SK-N-SH treated with all-trans-retinoic acid at 6 μM for 48 hours (cell line): ENCODE measurements around the gene RAD51B.
A peak's percentile ranks its signal among the peaks of the same experiment; 100 is the strongest.

Source experiments
- ATAC-seq: fragments of 200-7000 bp; cut with Tn5 transposase; 3 replicates; pipeline ENCODE4 v1.9.1; 2020; ENCODE audit warnings: mild to moderate bottlenecking, moderate library complexity
- ARNTL ChIP-seq: fragments of 450-650 bp; formaldehyde crosslinking; IDR thresholded peaks from 2 replicates; pipeline ENCODE4 v1.5.0; 2020; ENCODE audit warnings: low read depth, mild to moderate bottlenecking, moderate library complexity, borderline replicate concordance
- BACH2 ChIP-seq: fragments of 250-450 bp; sonication (Bioruptor Pico); IDR thresholded peaks from 2 replicates; pipeline ENCODE4 v1.9.0; 2021; ENCODE audit warnings: mild to moderate bottlenecking, borderline replicate concordance
- CSDC2 ChIP-seq: fragments of 250-450 bp; sonication (Bioruptor Pico); IDR thresholded peaks from 2 replicates; pipeline ENCODE4 v1.5.0; 2020; ENCODE audit warnings: mild to moderate bottlenecking, moderate library complexity
- CSRNP3 ChIP-seq: fragments of 250-450 bp; sonication (Bioruptor Pico); IDR thresholded peaks from 2 replicates; pipeline ENCODE4 v1.5.1; 2021; ENCODE audit warnings: mild to moderate bottlenecking, moderate library complexity
- ESRRG ChIP-seq: fragments of 250-450 bp; sonication (Bioruptor Pico); IDR thresholded peaks from 2 replicates; pipeline ENCODE4 v1.6.1; 2021; ENCODE audit warnings: mild to moderate bottlenecking
- GLIS3 ChIP-seq: fragments of 250-450 bp; sonication (Bioruptor Pico); IDR thresholded peaks from 2 replicates; pipeline ENCODE4 v1.5.0; 2020; ENCODE audit warnings: mild to moderate bottlenecking, moderate library complexity
- ISL1 ChIP-seq: fragments of 250-450 bp; sonication (Bioruptor Pico); IDR thresholded peaks from 2 replicates; pipeline ENCODE4 v2.1.2; 2022; ENCODE audit warnings: mild to moderate bottlenecking, moderate library complexity
- OSR1 ChIP-seq: fragments of 250-450 bp; sonication (Bioruptor Pico); IDR thresholded peaks from 2 replicates; pipeline ENCODE4 v1.8.0; 2022; ENCODE audit warnings: moderate library complexity, mild to moderate bottlenecking, inconsistent platforms
- POU6F1 ChIP-seq: fragments of 250-450 bp; sonication (Bioruptor Pico); IDR thresholded peaks from 2 replicates; pipeline ENCODE4 v1.8.0; 2021; ENCODE audit warnings: low read depth, mild to moderate bottlenecking, moderate library complexity, borderline replicate concordance
- PPARA ChIP-seq: fragments of 250-450 bp; sonication (Bioruptor Pico); IDR thresholded peaks from 2 replicates; pipeline ENCODE4 v1.5.0; 2020; ENCODE audit warnings: mild to moderate bottlenecking, borderline replicate concordance
- RARB ChIP-seq: fragments of 250-450 bp; sonication (Bioruptor Pico); IDR thresholded peaks from 2 replicates; pipeline ENCODE4 v1.8.0; 2021; ENCODE audit warnings: mild to moderate bottlenecking, moderate library complexity
- SNAI2 ChIP-seq: fragments of 250-450 bp; sonication (Bioruptor Pico); IDR thresholded peaks from 2 replicates; pipeline ENCODE4 v1.5.0; 2020; ENCODE audit warnings: mild to moderate bottlenecking, moderate library complexity
- TCF4 ChIP-seq: fragments of 250-450 bp; sonication (Bioruptor Pico); IDR thresholded peaks from 2 replicates; pipeline ENCODE4 v1.8.0; 2021; ENCODE audit warnings: mild to moderate bottlenecking, moderate library complexity, borderline replicate concordance
- TOX ChIP-seq: fragments of 250-450 bp; sonication (Bioruptor Pico); IDR thresholded peaks from 2 replicates; pipeline ENCODE4 v1.8.0; 2021; ENCODE audit warnings: mild to moderate bottlenecking, moderate library complexity, borderline replicate concordance
- TSHZ2 ChIP-seq: fragments of 250-450 bp; sonication (Bioruptor Pico); IDR thresholded peaks from 2 replicates; pipeline ENCODE4 v1.5.0; 2020; ENCODE audit warnings: mild to moderate bottlenecking, moderate library complexity
- ZC3H10 ChIP-seq: fragments of 250-450 bp; sonication (Bioruptor Pico); IDR thresholded peaks from 2 replicates; pipeline ENCODE4 v1.5.1; 2021; ENCODE audit warnings: mild to moderate bottlenecking, moderate library complexity
- ZFP3 ChIP-seq: fragments of 250-450 bp; sonication (Bioruptor Pico); IDR thresholded peaks from 2 replicates; pipeline ENCODE4 v1.5.0; 2020; ENCODE audit warnings: mild to moderate bottlenecking, moderate library complexity
- ZFP30 ChIP-seq: fragments of 450-650 bp; formaldehyde crosslinking; IDR thresholded peaks from 2 replicates; pipeline ENCODE4 v1.5.0; 2022; ENCODE audit warnings: mild to moderate bottlenecking, moderate library complexity
- ZNF565 ChIP-seq: fragments of 450-650 bp; formaldehyde crosslinking; conservative IDR thresholded peaks from 2 replicates; pipeline ENCODE4 v1.5.0; 2020; ENCODE audit warnings: low read depth, mild to moderate bottlenecking, moderate library complexity
- ZNF70 ChIP-seq: fragments of 450-650 bp; formaldehyde crosslinking; IDR thresholded peaks from 2 replicates; pipeline ENCODE4 v1.5.0; 2020; ENCODE audit warnings: mild to moderate bottlenecking, moderate library complexity
- ZNF8 ChIP-seq: fragments of 450-650 bp; formaldehyde crosslinking; IDR thresholded peaks from 2 replicates; pipeline ENCODE4 v1.5.0; 2020; ENCODE audit warnings: mild to moderate bottlenecking, moderate library complexity
- TF ChIP-seq, protein P1 (sequence below): fragments of 250-450 bp; sonication (Bioruptor Pico); IDR thresholded peaks from 2 replicates; pipeline ENCODE4 v1.5.1; 2020; ENCODE audit warnings: low read depth, mild to moderate bottlenecking, moderate library complexity
- TF ChIP-seq, protein P2 (sequence below): fragments of 250-450 bp; sonication (Bioruptor Pico); IDR thresholded peaks from 2 replicates; pipeline ENCODE4 v1.8.0; 2020; ENCODE audit warnings: mild to moderate bottlenecking, moderate library complexity, borderline replicate concordance

The RAD51B gene

GRCh38 chr14:68145539-68145938 lies 326.0 kb downstream of the RAD51B start:
- TF ChIP-seq ISL1 (CRISPR knock-in tag) (0 out of 2 replicates have a peak, but pooled peaks have one; percentile 22), CSDC2 (CRISPR knock-in tag) (no peak), TSHZ2 (CRISPR knock-in tag) (no peak), OSR1 (CRISPR knock-in tag) (no peak), ESRRG (CRISPR knock-in tag) (no peak), ZNF70 (CRISPR knock-in tag) (no peak)
- ATAC-seq = peak; percentile 8; the same call in 1 of the 3 replicates

GRCh38 chr14:68146818-68147217 lies 327.2 kb downstream of the RAD51B start:
- TF ChIP-seq TOX (CRISPR knock-in tag) = peak; percentile 66
- TF ChIP-seq ZNF565 (CRISPR knock-in tag) = no peak
- TF ChIP-seq CSDC2 (CRISPR knock-in tag) = no peak
- TF ChIP-seq ZFP30 (CRISPR knock-in tag) = no peak
- TF ChIP-seq GLIS3 = no peak
- TF ChIP-seq TSHZ2 (CRISPR knock-in tag) = no peak
- TF ChIP-seq CSRNP3 (CRISPR knock-in tag) = no peak
- no peak for TF ChIP-seq POU6F1 (CRISPR knock-in tag)
- no peak for TF ChIP-seq OSR1 (CRISPR knock-in tag)
- no peak for TF ChIP-seq ESRRG (CRISPR knock-in tag)
- TF ChIP-seq ZC3H10 (CRISPR knock-in tag) = peak; percentile 76; the same call in 1 of the 2 replicates
- no peak for TF ChIP-seq ZNF70 (CRISPR knock-in tag)
- TF ChIP-seq ISL1 (CRISPR knock-in tag) = peak; percentile 95
- TF ChIP-seq, protein P1, sequence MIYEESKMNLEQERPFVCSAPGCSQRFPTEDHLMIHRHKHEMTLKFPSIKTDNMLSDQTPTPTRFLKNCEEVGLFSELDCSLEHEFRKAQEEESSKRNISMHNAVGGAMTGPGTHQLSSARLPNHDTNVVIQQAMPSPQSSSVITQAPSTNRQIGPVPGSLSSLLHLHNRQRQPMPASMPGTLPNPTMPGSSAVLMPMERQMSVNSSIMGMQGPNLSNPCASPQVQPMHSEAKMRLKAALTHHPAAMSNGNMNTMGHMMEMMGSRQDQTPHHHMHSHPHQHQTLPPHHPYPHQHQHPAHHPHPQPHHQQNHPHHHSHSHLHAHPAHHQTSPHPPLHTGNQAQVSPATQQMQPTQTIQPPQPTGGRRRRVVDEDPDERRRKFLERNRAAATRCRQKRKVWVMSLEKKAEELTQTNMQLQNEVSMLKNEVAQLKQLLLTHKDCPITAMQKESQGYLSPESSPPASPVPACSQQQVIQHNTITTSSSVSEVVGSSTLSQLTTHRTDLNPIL (CRISPR knock-in tag) = no peak
- TF ChIP-seq, protein P2, sequence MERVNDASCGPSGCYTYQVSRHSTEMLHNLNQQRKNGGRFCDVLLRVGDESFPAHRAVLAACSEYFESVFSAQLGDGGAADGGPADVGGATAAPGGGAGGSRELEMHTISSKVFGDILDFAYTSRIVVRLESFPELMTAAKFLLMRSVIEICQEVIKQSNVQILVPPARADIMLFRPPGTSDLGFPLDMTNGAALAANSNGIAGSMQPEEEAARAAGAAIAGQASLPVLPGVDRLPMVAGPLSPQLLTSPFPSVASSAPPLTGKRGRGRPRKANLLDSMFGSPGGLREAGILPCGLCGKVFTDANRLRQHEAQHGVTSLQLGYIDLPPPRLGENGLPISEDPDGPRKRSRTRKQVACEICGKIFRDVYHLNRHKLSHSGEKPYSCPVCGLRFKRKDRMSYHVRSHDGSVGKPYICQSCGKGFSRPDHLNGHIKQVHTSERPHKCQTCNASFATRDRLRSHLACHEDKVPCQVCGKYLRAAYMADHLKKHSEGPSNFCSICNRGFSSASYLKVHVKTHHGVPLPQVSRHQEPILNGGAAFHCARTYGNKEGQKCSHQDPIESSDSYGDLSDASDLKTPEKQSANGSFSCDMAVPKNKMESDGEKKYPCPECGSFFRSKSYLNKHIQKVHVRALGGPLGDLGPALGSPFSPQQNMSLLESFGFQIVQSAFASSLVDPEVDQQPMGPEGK (CRISPR knock-in tag) = peak; percentile 34; the same call in 1 of the 2 replicates
- TF ChIP-seq SNAI2 (CRISPR knock-in tag) = no peak
- TF ChIP-seq RARB (CRISPR knock-in tag) = no peak
- no peak for TF ChIP-seq ZNF8 (CRISPR knock-in tag)
- no peak for TF ChIP-seq ZFP3 (CRISPR knock-in tag)
- TF ChIP-seq BACH2 (CRISPR knock-in tag) = no peak
- no peak for TF ChIP-seq PPARA (CRISPR knock-in tag)
- no peak for TF ChIP-seq TCF4 (CRISPR knock-in tag)
- no peak for TF ChIP-seq ARNTL (CRISPR knock-in tag)
- TF ChIP-seq, all 23 proteins: peak for 4
- peak; percentile 86 for ATAC-seq
